ENCODE data around the gene YIF1A. TPM values are rescaled to one million over a fixed set of nuclear protein-coding genes. Genes with fewer than 3 reads are reported as not detected.

The YIF1A gene
- total RNA-seq, 4 donors from 2014 or later, result 39.0 to 60.5 (median 53.7) TPM

DNA sequence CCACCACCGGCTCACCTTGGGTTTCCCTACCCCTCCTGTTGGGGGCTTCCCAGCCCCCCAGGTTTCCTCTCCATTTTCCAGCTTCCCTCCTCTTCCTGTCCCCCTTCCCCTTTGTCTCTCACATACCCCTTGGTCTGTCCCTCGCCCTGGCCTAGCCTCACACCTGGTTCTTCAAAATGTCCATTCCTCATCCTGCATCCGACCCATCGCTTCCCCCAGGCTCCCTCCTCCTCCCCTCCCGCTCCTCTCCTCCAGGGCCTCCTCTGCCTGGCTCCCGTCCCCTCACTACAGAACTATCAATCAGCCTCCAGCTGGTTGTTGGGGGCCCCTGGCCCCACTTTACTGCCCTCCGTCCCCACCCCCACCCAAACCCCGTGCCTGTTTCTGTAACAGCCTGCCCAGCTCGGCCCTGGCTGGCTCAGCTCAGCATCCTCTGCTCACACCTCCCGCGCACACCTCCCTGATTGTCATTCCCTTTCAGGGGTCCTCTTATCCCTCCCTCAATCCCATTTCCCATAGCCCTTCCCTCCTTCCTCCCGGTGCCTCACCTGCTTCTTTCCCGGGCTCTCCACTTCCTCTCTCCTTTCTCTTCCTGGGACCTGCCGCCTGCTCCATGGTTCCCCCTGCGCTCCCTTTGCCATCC is 9.7 kb downstream of the YIF1A start:
- TF ChIP-seq, protein P1, sequence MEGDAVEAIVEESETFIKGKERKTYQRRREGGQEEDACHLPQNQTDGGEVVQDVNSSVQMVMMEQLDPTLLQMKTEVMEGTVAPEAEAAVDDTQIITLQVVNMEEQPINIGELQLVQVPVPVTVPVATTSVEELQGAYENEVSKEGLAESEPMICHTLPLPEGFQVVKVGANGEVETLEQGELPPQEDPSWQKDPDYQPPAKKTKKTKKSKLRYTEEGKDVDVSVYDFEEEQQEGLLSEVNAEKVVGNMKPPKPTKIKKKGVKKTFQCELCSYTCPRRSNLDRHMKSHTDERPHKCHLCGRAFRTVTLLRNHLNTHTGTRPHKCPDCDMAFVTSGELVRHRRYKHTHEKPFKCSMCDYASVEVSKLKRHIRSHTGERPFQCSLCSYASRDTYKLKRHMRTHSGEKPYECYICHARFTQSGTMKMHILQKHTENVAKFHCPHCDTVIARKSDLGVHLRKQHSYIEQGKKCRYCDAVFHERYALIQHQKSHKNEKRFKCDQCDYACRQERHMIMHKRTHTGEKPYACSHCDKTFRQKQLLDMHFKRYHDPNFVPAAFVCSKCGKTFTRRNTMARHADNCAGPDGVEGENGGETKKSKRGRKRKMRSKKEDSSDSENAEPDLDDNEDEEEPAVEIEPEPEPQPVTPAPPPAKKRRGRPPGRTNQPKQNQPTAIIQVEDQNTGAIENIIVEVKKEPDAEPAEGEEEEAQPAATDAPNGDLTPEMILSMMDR (IDR thresholded peaks at IDR 0.05; ENCODE audit: low read depth), result no peak

DNA sequence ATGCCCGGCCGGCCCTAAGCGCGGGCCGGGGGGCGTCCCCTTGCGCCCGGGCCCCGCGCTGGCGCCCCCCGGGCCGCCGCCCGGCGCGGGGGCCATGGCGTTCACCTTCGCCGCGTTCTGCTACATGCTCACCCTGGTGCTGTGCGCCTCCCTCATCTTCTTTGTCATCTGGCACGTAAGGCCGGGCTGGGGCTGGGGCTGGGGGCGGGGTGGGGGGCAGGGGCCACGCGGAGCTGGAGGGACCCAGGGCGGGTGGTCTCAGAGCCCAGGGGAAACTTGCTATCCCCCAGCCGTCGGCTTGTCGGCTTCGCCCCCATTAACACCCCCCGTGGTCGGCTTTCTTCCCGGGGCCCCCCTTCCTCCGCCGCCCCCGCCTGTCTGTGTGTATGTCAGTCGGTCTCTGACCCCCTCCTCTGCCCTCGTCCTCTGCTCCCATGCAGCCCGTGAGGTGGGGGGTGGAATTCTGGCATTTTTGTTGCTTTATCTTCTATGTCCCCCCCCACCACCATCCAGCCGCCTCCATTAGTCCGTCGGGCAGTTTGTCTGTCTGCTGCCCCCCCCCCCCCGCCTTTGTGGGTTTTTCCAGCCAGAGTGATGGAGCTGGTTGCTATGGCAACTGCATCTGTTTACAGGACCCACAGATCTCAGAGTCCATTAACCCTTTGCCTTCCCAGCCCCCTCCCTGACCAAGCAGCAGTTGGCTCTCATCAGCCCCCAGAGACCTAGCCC is 10.4 kb downstream of the YIF1A start:
- TF ChIP-seq, protein P1 (IDR thresholded peaks at IDR 0.05; ENCODE audit: low read depth), result no peak

DNA sequence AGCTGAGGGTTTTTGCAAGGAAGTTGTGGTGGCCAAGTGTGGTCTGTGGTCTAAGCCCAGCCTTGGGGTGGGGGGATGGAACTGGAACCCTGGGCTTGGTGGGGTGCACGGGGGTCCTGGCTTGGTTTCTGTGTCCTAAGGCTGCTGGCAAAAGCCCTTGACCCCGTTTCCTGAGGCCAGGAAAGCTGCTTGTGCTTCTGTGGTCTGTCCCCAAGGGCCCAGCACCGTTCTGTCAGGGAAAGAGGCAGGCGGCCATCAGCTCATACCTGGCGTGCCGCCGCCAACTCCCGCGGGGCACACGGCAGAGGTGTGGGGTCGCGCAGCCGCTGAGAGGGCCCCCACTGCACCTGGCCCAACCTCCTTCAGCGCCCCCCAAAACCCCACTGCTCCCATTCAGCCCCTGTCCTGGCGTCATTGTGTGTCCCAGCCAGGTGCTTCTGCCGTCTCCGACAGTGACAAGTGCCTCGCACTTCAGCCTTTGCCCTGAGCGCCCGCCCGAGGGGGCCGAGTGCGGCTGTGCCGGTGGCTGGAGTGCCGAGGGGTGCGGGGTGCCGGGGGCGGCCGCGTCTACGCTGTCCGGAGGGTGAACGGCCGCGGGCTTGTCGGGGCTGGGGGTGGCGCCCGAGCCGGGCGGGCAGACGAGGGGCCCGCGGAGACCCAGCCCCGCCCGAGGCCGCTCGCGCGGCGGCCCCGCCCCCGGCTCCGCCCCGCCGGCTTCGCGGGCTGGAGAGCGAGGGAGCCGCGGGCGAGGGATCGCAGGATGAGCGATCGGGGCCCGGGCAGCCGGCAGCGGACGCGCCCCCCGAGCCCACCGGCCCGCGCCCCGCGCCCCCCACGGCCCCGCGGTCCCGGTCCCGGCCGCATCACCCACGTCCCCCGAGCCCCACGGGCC is 11.2 kb downstream of the YIF1A start, which contains the start of gene CNIH2:
Gene CNIH2 (plus strand): TSS at position 705 of the 892 bp plus-strand sequence. CDS start 282 bp downstream, outside the sequence.
- TF ChIP-seq, protein P1 (IDR thresholded peaks at IDR 0.05; ENCODE audit: low read depth), result no peak

- TF ChIP-seq, protein P1 (IDR thresholded peaks at IDR 0.05; ENCODE audit: low read depth), result no peak
Measured at GRCh38 chr11:66275984-66276612, 12.8 kb downstream of the YIF1A start.

GRCh38 chr11:66275396-66275795 is 13.5 kb downstream of the YIF1A start:
- TF ChIP-seq, protein P1 (IDR thresholded peaks at IDR 0.05; ENCODE audit: low read depth), result no peak

GRCh38 chr11:66274219-66274618 is 14.7 kb downstream of the YIF1A start:
- TF ChIP-seq, protein P1 (IDR thresholded peaks at IDR 0.05; ENCODE audit: low read depth), result no peak
